GM12878 (cell line): ENCODE data around the gene VPS52. TPM values are rescaled to one million over a fixed set of nuclear protein-coding genes. Genes with fewer than 3 reads are reported as not detected.
"Not testable (repeated sequence)": the region's sequence is repeated elsewhere in the genome, so short reads cannot be mapped to it uniquely, and the experiment has no call there.

Source experiments
- ATAC-seq: fragments of 200-7000 bp; cut with Tn5 transposase; 3 replicates; pipeline ENCODE4 v1.9.1; 2020; ENCODE audit warnings: mild to moderate bottlenecking, moderate library complexity
- BruUV-seq: library from RNA; stranded (reverse); fragments of 400-500 nt; replicated peaks from 2 replicates; lab custom pipeline; 2021; lab: Mats Ljungman, UMichigan
- CTCF ChIA-PET: fragments of 300-600 bp; sonication (Branson Sonifier 250); formaldehyde crosslinking; extraction: SDS; loops from one replicate; lab custom pipeline; 2021; ENCODE audit warnings: inconsistent platforms; lab: Yijun Ruan, JAX
- POLR2A ChIA-PET: fragments of 350-600 bp; formaldehyde crosslinking; extraction: SDS; loops from one replicate; lab custom pipeline; 2021; ENCODE audit warnings: inconsistent platforms; lab: Charles Lee
- RAD21 ChIA-PET: fragments of 300-600 bp; sonication (Branson Sonifier 250); formaldehyde crosslinking; loops from one replicate; lab custom pipeline; 2023; ENCODE audit warnings: antibody characterized with exemption; ENCODE audit not compliant: unreplicated experiment; lab: Charles Lee
- SMC1A ChIA-PET: fragments of 300-600 bp; sonication (Branson Sonifier 250); formaldehyde crosslinking; loops from one replicate; lab custom pipeline; 2023; ENCODE audit not compliant: unreplicated experiment, uncharacterized antibody; lab: Charles Lee
- DNase-seq: peaks from one replicate; pipeline ENCODE4 v3.0.0-alpha.2; 2011; ENCODE audit warnings: low read depth, low spot score
- FAIRE-seq: peaks from 3 replicates; lab custom pipeline; 2011; peaks lifted over from hg19 to GRCh38; lab: Jason Lieb, UNC
- H2AFZ ChIP-seq: 2 replicates; pipeline ENCODE4 v1.6.0; 2011; ENCODE audit warnings: low read depth, low read length, control low read depth; ENCODE audit not compliant: control insufficient read depth
- H3K27ac ChIP-seq: 2 replicates; pipeline ENCODE4 v1.5.1; 2011; ENCODE audit warnings: control low read depth; ENCODE audit not compliant: control insufficient read depth, insufficient read depth
- H3K27me3 ChIP-seq, 2 experiments: replicated peaks in 1 of 2; 2 replicates each; pipeline versions ENCODE4 v1.6.0 to v1.6.1; 2011; ENCODE audit warnings: low read length in 1 of 2; ENCODE audit not compliant: control insufficient read depth in 2 of 2, insufficient read depth in 2 of 2
- H3K36me3 ChIP-seq, 2 experiments: 2 replicates each; pipeline ENCODE4 v1.5.1; 2011; ENCODE audit warnings: low read length in 1 of 2; ENCODE audit not compliant: control insufficient read depth in 2 of 2, insufficient read depth in 2 of 2
- H3K4me1 ChIP-seq: 2 replicates; pipeline ENCODE4 v1.6.1; 2011; ENCODE audit warnings: mild to moderate bottlenecking, low read length, moderate library complexity, mixed read lengths; ENCODE audit not compliant: control insufficient read depth, insufficient read depth
- H3K4me2 ChIP-seq: 2 replicates; pipeline ENCODE4 v1.6.0; 2011; ENCODE audit warnings: control low read depth; ENCODE audit not compliant: control insufficient read depth, insufficient read depth
- H3K4me3 ChIP-seq: fragments of 200-600 bp; sonication (generic); 2 replicates; pipeline ENCODE4 v1.5.1; 2016
- H3K79me2 ChIP-seq: 2 replicates; pipeline ENCODE4 v1.6.0; 2011; ENCODE audit warnings: low read length; ENCODE audit not compliant: control insufficient read depth, insufficient read depth
- H3K9ac ChIP-seq: 2 replicates; pipeline ENCODE4 v1.8.0; 2011; ENCODE audit warnings: low read length, control low read depth, mixed read lengths; ENCODE audit not compliant: control insufficient read depth, insufficient read depth
- H3K9me3 ChIP-seq: replicated peaks from 3 replicates; pipeline ENCODE4 v1.5.1; 2011; ENCODE audit warnings: mild to moderate bottlenecking, low read length; ENCODE audit not compliant: control insufficient read depth, insufficient read depth
- H4K20me1 ChIP-seq: 2 replicates; pipeline ENCODE4 v1.6.0; 2011; ENCODE audit not compliant: control insufficient read depth, insufficient read depth
- KLF5 ChIP-seq: fragments of 450-650 bp; IDR thresholded peaks from 2 replicates; pipeline ENCODE4 v1.6.1; 2014; ENCODE audit warnings: mild to moderate bottlenecking; ENCODE audit not compliant: partially characterized antibody
- MYB ChIP-seq: fragments of 150-350 bp; IDR thresholded peaks from 2 replicates; pipeline ENCODE4 v1.6.1; 2014; ENCODE audit warnings: mild to moderate bottlenecking, low read depth, low read length, borderline replicate concordance
- ZNF24 ChIP-seq: fragments of 450-650 bp; IDR thresholded peaks from 2 replicates; pipeline ENCODE4 v1.6.1; 2017; ENCODE audit warnings: antibody characterized with exemption, mild to moderate bottlenecking
- WGBS: methylation state at CpG from one replicate; pipeline ENCODE4 v1.1.6; 2016; ENCODE audit warnings: low lambda C conversion rate; ENCODE audit not compliant: insufficient replicate concordance, insufficient coverage; ENCODE audit errors: missing lambda C conversion rate; 5-methylcytosine and 5-hydroxymethylcytosine counted together
- in situ Hi-C: fragments of 300-500 bp; cut with MboI; formaldehyde crosslinking; loops from 9 replicates; pipeline ENCODE4 v1.14.3; 2018; ENCODE audit warnings: mixed read lengths
- intact Hi-C: fragments of 100-400 bp; cut with micrococcal nuclease; formaldehyde crosslinking; loops from one replicate; pipeline ENCODE4 v1.14.2; 2022; ENCODE audit not compliant: unreplicated experiment
- polyA plus RNA-seq, 11 experiments: library from polyadenylated mRNA; depleted of rRNA in 4 of 11; unstranded in 6 of 11; stranded (reverse) in 5 of 11; fragments of >200 nt; fragmentation: Nextera tagmentation in 4 of 11; fragmentation: Illumina TruSeq in 1 of 11; extraction: Ambion mirVana in 4 of 11; extraction: Trizol in 1 of 11; gene quantifications; 1 replicate in 1 of 11; 2 replicates in 10 of 11; pipeline versions ENCODE4 v1.2.1 to v1.2.3, GENCODE V29; 2011 to 2016; ENCODE audit warnings: inconsistent platforms in 2 of 11, missing spikeins in 2 of 11, low read depth in 1 of 11
- total RNA-seq, 4 experiments: library from RNA; depleted of rRNA in 3 of 4; stranded (reverse); fragments of >200 nt in 3 of 4; fragmentation: Illumina TruSeq in 1 of 4; extraction: Trizol in 1 of 4; gene quantifications; 2 replicates each; pipeline versions ENCODE4 v1.2.1 to v1.2.3, GENCODE V29; 2013 to 2021

VPS52 gene
- total and polyA plus RNA-seq, 10 of the 15 experiments (the other 5 are each of a cell fraction or from before 2014, with no cell fraction given): 11.3 to 52.7 (median 36.7) TPM

DNA sequence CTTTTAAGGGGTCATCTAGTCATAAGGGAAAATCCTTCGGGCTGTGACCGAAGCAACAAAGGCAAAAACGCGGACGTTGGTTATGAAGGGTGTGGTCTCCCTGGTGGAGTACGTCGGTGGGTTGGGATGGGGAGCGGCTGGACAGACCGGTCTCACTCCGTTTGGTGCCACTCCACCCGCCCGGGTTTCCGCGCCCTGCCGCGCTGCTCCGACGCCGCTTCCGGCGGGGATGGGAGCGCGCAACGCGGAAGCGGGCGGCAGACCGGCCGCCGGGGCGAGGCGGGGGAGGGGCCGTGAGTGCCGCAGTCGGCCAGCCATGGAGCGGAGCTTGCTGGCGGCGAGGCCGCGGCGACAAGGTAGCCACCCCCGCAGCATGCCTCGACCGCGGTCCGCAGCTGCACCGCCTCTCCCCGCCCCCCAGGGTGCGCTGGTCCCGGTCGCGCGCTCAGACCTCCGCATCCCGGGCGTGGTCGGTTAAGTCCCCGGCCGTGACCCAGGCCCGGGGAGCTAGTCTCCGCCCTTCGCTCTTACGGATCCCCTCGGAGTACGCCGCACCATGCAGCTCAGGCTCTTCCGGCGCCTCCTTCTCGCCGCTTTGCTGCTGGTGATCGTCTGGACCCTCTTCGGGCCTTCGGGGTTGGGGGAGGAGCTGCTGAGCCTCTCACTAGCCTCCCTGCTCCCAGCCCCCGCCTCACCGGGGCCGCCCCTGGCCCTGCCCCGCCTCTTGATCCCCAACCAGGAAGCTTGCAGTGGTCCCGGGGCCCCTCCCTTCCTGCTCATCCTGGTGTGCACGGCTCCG, 5.4 kb upstream of the VPS52 start, which contains the start of gene B3GALT4 (continued):
- TF ChIP-seq ZNF24 (peak; percentile 46; the same call in 1 of the 2 replicates), KLF5 (no peak)

DNA sequence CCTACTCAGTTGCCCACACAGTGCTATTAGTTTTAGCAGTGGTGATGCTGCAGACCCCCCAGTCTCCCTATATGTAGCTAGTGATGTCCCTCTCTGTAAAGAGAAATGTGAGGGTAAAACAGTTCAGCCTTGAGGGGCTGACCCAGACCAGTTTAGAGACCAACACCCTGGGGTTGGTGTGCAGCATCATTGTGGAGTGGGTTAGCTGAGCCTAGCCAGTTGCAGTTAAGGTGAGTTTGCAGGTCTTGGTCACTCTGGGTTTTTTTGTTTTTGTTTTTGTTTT, 4.8 kb upstream of the VPS52 start:
- intact Hi-C loops (loop anchor here (2.0 to 5.0 kb wide), 2 partner anchors 68 to 116 kb away; partner anchors contain the start of gene KIFC1), in situ Hi-C loops (no loop called here)
- peaks cover 6% of the 10 kb centered on the region for H4K20me1 ChIP-seq
- BruUV-seq: no TSS peak
- peak overlapping the region; percentile 87 for H3K4me3 ChIP-seq
- TF ChIP-seq MYB: no peak
- H3K9ac ChIP-seq: peak overlapping the region; percentile 88
- FAIRE-seq (peak; percentile 47), DNase-seq (no peak), ATAC-seq (peak; percentile 1)
- ChIA-PET SMC1A (interaction anchor here (1.2 to 3.6 kb wide), 5 partner anchors 8 to 154 kb away, joined by 3 to 25 read pairs (median 5); partner anchors contain the start of genes PFDN6 and WDR46), RAD21 (interaction anchor here (1.3 to 2.4 kb wide), 6 partner anchors 23 to 149 kb away, joined by 3 to 14 read pairs (median 10); partner anchors contain the start of genes RGL2 and ZBTB22), CTCF (interaction anchor here (0.9 to 3.9 kb wide), 9 partner anchors 12 to 149 kb away, joined by 3 to 30 read pairs (median 7); partner anchors contain the start of genes PFDN6, RGL2, WDR46 and ZBTB22), POLR2A (interaction anchor here (0.5 to 3.9 kb wide), 5 partner anchors 13 to 121 kb away, joined by 5 to 38 read pairs (median 13); partner anchors contain the start of genes PFDN6, TAPBP and WDR46)
- H3K79me2 ChIP-seq: peaks cover 57% of the 10 kb centered on the region
- H3K27ac ChIP-seq: peak overlapping the region; percentile 86
- H3K9me3 ChIP-seq: no peaks in the 10 kb centered on the region
- H3K4me2 ChIP-seq: peak overlapping the region; percentile 83
- peaks cover 22 to 25% of the 10 kb centered on the region in 2 experiments for H3K36me3 ChIP-seq
- peaks cover 22% of the 10 kb centered on the region for H3K4me1 ChIP-seq
- no peak overlapping the region for H2AFZ ChIP-seq
- H3K27me3 ChIP-seq: no peaks in the 10 kb centered on the region

DNA sequence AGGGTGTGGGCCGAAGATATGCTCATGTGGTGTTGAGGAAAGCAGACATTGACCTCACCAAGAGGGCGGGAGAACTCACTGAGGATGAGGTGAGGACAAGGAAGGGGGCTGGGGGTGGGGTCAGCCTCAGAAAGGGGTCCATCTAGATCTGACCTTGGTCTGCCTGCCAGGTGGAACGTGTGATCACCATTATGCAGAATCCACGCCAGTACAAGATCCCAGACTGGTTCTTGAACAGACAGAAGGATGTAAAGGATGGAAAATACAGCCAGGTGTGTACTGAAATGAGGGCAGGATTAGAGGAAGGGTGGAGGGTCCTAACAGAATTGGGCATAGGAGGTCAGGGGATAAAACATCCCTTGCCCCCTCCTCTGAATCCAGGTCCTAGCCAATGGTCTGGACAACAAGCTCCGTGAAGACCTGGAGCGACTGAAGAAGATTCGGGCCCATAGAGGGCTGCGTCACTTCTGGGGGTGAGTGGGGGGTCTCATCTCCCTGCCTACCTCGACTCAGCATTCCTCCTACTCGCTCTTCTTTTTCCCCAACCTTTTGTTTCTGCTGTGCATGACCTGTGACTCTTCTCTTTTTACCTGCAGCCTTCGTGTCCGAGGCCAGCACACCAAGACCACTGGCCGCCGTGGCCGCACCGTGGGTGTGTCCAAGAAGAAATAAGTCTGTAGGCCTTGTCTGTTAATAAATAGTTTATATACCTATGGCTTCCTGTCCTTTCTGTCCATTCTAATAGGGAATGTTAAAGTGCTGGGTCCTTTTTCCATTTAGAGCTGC, 4.3 kb upstream of the VPS52 start:
- DNase-seq, H3K27me3 ChIP-seq, H4K20me1 ChIP-seq, H2AFZ ChIP-seq, ATAC-seq, H3K9me3 ChIP-seq, BruUV-seq, in situ Hi-C loops, FAIRE-seq: not testable (repeated sequence)
- ChIA-PET POLR2A (interaction anchor here (0.5 to 3.9 kb wide), 5 partner anchors 13 to 151 kb away, joined by 5 to 38 read pairs (median 10); partner anchors contain the start of genes PFDN6 and WDR46), RAD21 (interaction anchor here (1.3 kb wide), 1 partner anchor 119 kb away, joined by 3 read pairs; no protein-coding TSS in a partner anchor), CTCF (interaction anchor here (0.9 to 3.9 kb wide), 7 partner anchors 12 to 149 kb away, joined by 3 to 30 read pairs (median 7); partner anchors contain the start of genes PFDN6, RGL2, WDR46 and ZBTB22), SMC1A (interaction anchor here (1.3 to 3.6 kb wide), 3 partner anchors 8 to 35 kb away, joined by 4 to 25 read pairs (median 5); partner anchors contain the start of genes PFDN6 and WDR46)
- Histone ChIP-seq H3K4me2 (peak overlapping the region; percentile 83), H3K4me1 (peaks cover 22% of the 10 kb centered on the region), H3K79me2 (peaks cover 62% of the 10 kb centered on the region), H3K4me3 (peak overlapping the region; percentile 87), H3K9ac (peak overlapping the region; percentile 88), H3K36me3 (peaks cover 22 to 25% of the 10 kb centered on the region in 2 experiments), H3K27ac (peak overlapping the region; percentile 86)
- intact Hi-C loops: loop anchor here (2.0 to 5.0 kb wide), 2 partner anchors 69 to 116 kb away; partner anchors contain the start of gene KIFC1
- 17% methylated on average over 16 of the region's 16 CpGs for WGBS
